ENCODE results near the gene RNH1. TPM values are rescaled to one million over a fixed set of nuclear protein-coding genes. Genes with fewer than 3 reads are reported as not detected.

The RNH1 gene
- total RNA-seq, 4 donors from 2014 or later: 243 to 354 (median 264) TPM

DNA sequence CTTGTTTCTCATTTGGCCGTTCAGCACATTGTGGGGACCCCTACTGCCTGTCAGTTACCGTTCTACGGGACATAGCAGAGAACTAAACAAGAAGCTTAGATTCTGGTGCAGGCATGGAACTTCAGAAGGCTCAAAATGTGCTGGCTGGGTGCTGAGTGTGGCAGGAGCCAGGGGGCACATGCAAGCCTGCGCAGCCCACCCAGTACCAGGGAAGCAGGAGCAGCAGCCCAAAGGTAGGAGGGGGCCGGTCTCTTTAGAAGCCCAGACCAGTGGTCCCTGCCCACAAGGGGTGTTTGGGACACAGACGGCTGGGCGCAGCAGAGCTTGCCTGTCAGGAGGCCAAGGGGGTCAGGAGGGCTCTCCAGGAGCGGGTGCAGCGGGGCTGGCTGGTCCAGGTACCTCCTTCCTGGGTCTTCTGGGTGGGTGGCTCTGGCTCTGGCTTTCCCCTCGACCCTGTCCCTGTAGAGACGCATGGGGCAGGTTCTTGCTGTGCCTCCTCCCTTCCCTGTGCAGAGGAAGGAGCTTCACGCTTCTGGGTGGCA lies 54.8 kb downstream of the RNH1 start:
- no peaks in the 10 kb centered on the region for H3K27me3 ChIP-seq
- H3K4me1 ChIP-seq: peaks cover 0 to 49% (median 24%) of the 10 kb centered on the region in 3 donors
- no peak for ATAC-seq
- no peak overlapping the region for H3K27ac ChIP-seq
- no peak overlapping the region for H3K4me3 ChIP-seq
- peaks cover 0 to 38% of the 10 kb centered on the region in 2 donors for H3K36me3 ChIP-seq
- no peaks in the 10 kb centered on the region for H3K9me3 ChIP-seq
- TF ChIP-seq, protein P1, sequence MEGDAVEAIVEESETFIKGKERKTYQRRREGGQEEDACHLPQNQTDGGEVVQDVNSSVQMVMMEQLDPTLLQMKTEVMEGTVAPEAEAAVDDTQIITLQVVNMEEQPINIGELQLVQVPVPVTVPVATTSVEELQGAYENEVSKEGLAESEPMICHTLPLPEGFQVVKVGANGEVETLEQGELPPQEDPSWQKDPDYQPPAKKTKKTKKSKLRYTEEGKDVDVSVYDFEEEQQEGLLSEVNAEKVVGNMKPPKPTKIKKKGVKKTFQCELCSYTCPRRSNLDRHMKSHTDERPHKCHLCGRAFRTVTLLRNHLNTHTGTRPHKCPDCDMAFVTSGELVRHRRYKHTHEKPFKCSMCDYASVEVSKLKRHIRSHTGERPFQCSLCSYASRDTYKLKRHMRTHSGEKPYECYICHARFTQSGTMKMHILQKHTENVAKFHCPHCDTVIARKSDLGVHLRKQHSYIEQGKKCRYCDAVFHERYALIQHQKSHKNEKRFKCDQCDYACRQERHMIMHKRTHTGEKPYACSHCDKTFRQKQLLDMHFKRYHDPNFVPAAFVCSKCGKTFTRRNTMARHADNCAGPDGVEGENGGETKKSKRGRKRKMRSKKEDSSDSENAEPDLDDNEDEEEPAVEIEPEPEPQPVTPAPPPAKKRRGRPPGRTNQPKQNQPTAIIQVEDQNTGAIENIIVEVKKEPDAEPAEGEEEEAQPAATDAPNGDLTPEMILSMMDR (IDR thresholded peaks at IDR 0.05): no peak
- TF ChIP-seq POLR2AphosphoS5 (IDR thresholded peaks at IDR 0.05) (no peak), POLR2A (IDR thresholded peaks at IDR 0.05) (no peak), EP300 (IDR thresholded peaks at IDR 0.05) (no peak)
- WGBS, 2 donors (ENCODE audit: low coverage in 1 of 2): 82 to 100% methylated on average over 1 to 2 of the region's 12 CpGs

- peaks cover 0 to 33% of the 10 kb centered on the region in 2 donors for H3K36me3 ChIP-seq
- no peaks in the 10 kb centered on the region for H3K9me3 ChIP-seq
- no peak for TF ChIP-seq EP300 (IDR thresholded peaks at IDR 0.05)
- TF ChIP-seq POLR2A (IDR thresholded peaks at IDR 0.05): no peak
- no peak for TF ChIP-seq POLR2AphosphoS5 (IDR thresholded peaks at IDR 0.05)
- TF ChIP-seq, protein P1 (IDR thresholded peaks at IDR 0.05): no peak
- H3K27ac ChIP-seq: peak overlapping the region in 3 of 4 donors; percentile 88 to 96 (median 96)
- no CpG with 5 or more reads among the region's 14 CpGs for WGBS, 2 donors (ENCODE audit: low coverage in 1 of 2)
- H3K4me3 ChIP-seq: peak overlapping the region in 1 of 2 donors; percentile 99
- H3K27me3 ChIP-seq: no peaks in the 10 kb centered on the region
- peaks cover 0 to 49% (median 24%) of the 10 kb centered on the region in 3 donors for H3K4me1 ChIP-seq
- no peak for ATAC-seq
Observed at GRCh38 chr11:451738-452137, 55.3 kb downstream of the RNH1 start.

DNA sequence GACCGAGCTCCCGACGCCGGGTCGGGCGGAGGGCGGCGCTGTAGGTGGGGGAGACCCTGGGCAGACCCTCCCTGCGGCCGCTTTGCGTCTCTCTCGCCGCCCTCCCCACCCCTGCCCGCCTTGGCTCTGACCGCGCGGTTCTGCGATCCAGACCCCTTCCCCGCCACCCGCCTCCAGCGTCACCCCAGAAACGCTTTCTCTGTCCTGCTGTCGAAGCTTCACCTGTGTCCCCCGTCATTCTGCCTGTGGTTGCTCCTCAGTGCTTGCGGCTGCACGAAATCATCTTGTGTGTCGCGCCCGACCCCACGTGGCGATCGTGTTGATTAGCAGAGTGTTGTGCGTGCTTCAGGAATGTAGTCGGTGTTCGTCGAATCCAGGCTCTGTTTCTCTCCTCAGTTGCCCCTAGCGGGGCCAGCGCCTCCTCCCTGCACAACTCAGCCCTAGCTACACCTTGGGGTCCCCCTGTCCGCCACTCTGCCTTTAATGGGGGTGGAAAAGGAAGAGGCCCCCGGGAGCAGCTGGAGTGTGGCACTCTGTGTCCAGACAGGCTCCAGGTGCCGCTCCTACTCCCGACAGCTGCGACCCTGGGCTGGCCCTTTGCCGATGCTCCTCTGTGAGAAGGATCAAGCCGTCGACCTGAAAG lies 56.1 kb downstream of the RNH1 start:
- Histone ChIP-seq H3K27ac (peak overlapping the region; percentile 34 to 96 (median 92)), H3K36me3 (peaks cover 0 to 28% of the 10 kb centered on the region in 2 donors), H3K9me3 (no peaks in the 10 kb centered on the region), H3K27me3 (no peaks in the 10 kb centered on the region), H3K4me3 (peak overlapping the region; percentile 85 to 99), H3K4me1 (peaks cover 0 to 49% (median 24%) of the 10 kb centered on the region in 3 donors)
- no peak for TF ChIP-seq EP300 (IDR thresholded peaks at IDR 0.05)
- TF ChIP-seq, protein P1 (IDR thresholded peaks at IDR 0.05): peak in 2 of 4 experiments; percentile 21 to 29
- no peak for ATAC-seq
- WGBS, 2 donors (ENCODE audit: low coverage in 1 of 2): 0% methylated on average over 5 of the region's 46 CpGs

GRCh38 chr11:449889-450808 lies 56.9 kb downstream of the RNH1 start, which contains the start of gene PTDSS2:
Gene PTDSS2 (plus strand): TSS chr11:450279. CDS start chr11:450456, 177 bp downstream.
- peaks cover 0 to 49% (median 24%) of the 10 kb centered on the region in 3 donors for H3K4me1 ChIP-seq
- H3K9me3 ChIP-seq: no peaks in the 10 kb centered on the region
- TF ChIP-seq POLR2AphosphoS5 (IDR thresholded peaks at IDR 0.05) (peak; percentile 93), EP300 (IDR thresholded peaks at IDR 0.05) (no peak), POLR2A (IDR thresholded peaks at IDR 0.05) (peak; percentile 63 to 77)
- TF ChIP-seq, protein P1 (IDR thresholded peaks at IDR 0.05): peak in 1 of 4 experiments; percentile 12
- WGBS, 2 donors (ENCODE audit: low coverage in 1 of 2): no CpG with 5 or more reads among the region's 108 CpGs
- peaks cover 0 to 28% of the 10 kb centered on the region in 2 donors for H3K36me3 ChIP-seq
- peak within 1 kb of the TSS; percentile 41 to 96 (median 92) for H3K27ac ChIP-seq
- peak within 1 kb of the TSS; percentile 85 to 99 for H3K4me3 ChIP-seq
- no peaks in the 10 kb centered on the region for H3K27me3 ChIP-seq
- ATAC-seq: peak; percentile 91
